Hematopoietic multipotent progenitor cell treated with erythropoietin and hydrocortisone succinate and interleukin-3 and kit ligand, for 6 days (in vitro differentiated cells): ENCODE results near the gene EI24.
"Not testable (repeated sequence)": the region's sequence is repeated elsewhere in the genome, so short reads cannot be mapped to it uniquely, and the experiment has no call there.

ENCODE experiments used
- DNase-seq: peaks from one replicate; pipeline ENCODE4 v3.0.0-alpha.2; 2015

EI24 gene

DNA sequence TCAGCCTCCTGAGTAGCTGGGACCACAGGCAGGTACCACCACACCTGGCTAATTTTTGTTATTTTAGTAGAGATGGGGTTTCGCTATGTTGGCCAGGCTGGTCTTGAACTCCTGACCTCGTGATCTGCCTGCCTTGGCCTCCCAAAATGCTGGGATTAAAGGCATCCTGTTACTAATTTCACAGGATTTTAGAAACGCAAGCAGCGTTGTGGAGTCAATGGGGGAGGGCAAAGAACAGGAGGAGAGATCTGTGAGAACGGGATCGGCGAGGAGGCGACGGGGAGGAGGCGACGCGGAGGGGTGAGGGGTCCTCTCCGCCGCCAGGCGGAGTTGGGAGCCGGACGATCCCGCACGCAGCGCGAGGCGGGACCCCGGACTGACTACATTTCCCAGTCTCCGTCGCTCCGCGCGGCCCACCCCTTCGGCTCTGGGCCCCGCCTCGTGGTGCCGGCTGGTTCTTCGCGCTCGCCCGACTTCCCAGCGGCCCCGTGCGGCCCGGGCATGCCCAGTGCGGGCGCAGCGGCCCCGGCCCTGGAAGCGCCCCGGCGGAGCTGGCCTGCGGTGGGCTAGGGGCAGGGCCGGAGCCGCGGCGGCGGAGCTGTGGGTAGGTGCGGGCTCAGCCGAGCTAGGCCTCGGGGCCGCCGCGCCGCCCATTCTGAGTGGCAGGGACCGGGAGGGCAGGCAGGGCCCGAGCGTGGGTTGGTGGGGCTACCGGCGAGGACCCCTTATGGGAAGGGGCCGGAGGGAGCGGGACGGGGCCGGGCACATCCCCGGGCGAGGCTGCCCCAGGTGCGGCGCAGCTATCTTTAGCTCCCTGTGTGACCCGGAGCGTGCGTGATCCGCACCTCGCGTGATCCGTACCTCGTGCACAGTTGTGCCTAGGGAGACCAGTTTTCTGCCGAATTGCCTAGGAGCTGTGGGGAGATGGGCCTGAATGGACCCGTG is at the start of gene EI24:
Gene EI24, plus strand, starts transcription at position 508 of the 945 bp plus-strand sequence. CDS start 3,051 bp downstream, outside the sequence.
- peak; percentile 96 for DNase-seq

DNA sequence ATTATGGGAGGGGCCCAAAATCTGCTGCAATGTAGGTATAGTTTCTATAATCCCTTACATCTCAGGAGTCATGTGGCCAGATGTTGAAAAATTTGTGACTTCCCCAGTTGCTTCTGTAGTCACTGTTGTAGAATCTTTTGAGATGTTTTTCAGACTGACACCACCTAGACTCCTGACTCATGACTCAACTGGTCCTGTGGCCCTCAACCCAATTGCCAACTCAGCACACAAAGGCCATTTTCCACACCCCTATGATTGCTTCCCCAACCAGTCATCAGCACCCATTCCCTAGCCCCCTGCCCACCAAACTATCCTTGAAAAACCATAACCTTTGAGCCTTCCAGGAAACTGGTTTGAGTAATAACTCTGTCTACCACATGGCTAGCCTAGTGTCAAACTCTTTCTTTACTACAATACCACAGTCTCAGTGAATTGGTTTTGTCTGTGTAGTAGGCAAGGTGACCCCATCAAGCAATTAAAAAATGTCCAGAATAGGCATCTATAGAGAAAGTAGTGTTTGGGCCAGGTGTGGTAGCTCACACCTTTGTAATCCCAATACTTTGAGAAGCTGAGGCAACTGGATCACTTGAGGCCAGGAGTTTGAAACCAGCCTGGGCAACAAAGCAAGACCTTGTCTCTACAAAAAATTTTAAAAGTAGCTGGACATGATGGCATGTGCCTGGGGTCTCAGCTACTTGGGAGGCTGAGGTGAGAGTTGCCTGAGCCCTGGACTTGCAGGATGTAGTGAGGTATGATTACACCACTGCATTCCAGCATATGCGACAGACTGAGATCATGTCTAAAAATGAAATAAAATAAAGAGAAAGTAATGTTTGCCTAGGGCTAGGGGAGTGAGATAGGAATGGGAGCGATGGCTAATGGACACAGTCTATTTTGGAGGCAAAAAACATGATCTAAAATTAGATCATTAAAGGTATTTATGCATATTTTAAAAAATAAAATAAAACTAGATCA is 49.1 kb upstream of the EI24 start:
- DNase-seq: no peak

- peak; percentile 5 for DNase-seq
These were observed 44.0 kb upstream of the EI24 start for GRCh38 chr11:125525303-125525702.

GRCh38 chr11:125532668-125533067 is 36.6 kb upstream of the EI24 start:
- peak; percentile 63 for DNase-seq

DNA sequence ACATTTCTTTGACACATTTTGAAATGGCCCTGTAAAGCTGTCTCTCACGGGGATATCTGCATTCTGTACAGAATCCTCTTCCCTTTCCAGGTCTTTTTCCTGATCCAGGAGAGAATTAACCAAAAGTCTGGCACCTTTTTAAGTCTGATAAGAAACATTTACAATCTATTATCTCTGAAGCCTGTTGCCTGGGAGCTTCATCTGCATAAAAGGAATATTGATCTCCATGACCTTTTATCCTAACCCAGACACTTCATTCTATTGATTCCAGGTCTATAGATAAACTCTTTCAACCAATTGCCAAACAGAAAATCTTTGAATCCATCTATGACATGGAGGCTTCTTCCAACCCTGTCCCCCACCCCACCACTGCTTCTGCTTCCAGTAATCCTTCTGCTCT is 33.7 kb upstream of the EI24 start:
- DNase-seq: no peak

DNA sequence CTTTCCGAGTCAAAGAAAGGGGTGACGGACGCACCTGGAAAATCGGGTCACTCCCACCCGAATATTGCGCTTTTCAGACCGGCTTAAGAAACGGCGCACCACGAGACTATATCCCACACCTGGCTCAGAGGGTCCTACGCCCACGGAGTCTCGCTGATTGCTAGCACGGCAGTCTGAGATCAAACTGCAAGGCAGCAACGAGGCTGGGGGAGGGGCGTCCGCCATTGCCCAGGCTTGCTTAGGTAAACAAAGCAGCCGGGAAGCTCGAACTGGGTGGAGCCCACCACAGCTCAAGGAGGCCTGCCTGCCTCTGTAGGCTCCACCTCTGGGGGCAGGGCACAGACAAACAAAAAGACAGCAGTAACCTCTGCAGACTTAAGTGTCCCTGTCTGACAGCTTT is 32.4 kb upstream of the EI24 start:
- DNase-seq: not testable (repeated sequence)

DNA sequence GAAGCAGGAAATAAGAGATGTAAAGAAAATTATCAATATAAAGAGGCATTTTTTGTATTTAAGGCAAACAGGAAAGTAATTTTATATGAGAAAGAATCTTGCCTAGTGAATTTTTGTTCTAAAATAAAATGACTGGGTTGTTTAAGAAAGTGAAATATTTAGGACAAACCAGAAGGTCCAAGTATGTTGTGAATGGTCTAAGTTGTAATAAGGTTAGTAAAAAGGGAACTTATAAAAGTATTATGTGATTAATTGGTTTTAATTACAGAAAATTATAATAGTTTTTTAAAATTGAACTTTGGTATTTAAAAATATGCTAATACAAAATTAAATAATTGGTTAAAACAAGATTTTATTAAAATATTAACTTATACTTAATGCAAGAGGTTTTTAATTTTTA is 26.6 kb upstream of the EI24 start:
- no peak for DNase-seq

DNA sequence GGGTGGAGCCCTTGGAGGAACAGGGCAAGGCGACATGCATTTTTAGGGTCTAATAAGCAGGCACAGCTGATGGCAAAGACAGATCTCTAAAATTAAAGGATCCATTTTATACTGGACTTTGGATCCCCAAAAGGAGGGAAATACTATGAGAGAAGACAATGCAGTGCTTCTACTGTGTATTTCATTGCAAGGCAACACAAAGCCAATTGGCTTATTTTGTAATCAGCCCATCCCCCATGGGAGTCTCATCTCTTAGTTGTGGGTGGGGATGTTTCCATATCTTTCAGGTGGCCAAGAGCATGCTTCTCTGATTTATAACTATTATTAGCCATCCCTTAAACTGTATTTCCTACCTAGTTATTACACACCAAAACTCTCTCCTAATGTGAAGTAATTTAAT is 18.5 kb upstream of the EI24 start:
- no peak for DNase-seq

- DNase-seq: no peak
These were observed 17.4 kb upstream of the EI24 start for GRCh38 chr11:125551835-125552342.

GRCh38 chr11:125552927-125553326 is 16.4 kb upstream of the EI24 start:
- DNase-seq: no peak

DNA sequence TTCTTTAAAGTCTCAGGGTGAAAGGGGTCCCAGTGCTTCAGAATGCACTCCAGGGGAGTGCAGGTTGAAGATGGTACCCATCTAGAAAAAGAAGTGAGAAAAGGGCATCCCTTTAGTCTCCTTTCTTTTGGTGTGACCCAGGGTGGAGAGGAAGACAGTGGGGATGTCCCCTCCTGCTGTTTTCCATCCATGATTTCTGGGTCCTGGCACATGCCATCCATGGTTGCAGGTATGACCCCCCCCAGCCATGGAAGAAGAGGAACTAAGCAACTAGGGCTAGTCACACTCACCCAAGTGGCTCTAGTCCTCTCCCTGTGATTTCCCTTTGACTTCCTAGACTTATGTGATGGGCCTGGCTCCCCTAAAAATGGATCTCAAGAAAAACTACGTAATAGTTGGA is 15.9 kb upstream of the EI24 start:
- no peak for DNase-seq

- no peak for DNase-seq
These were observed 15.2 kb upstream of the EI24 start for GRCh38 chr11:125554038-125554437.

DNA sequence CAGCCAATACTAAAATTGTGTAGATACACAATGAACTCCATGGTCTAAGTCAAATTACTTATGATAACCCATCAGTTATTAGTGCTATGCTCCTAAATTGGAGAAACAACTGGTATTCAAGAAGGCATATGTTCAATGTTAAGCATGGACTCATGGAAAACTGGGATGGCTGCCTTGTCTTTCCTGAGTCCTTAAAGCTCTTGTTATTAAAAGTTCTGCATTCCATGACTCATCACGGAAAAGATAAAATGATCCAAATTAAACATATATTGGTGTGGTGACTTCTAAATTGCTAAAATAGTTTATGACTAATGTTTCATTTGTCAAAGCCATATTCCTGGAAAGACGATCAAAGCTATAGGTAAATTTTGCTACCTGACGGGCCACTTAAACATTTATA is 9.4 kb upstream of the EI24 start:
- no peak for DNase-seq

- no peak for DNase-seq
These were observed 7.4 kb upstream of the EI24 start for GRCh38 chr11:125561924-125562323.

GRCh38 chr11:125562430-125562829 is 6.8 kb upstream of the EI24 start:
- no peak for DNase-seq

- DNase-seq: no peak
These were observed 4.9 kb upstream of the EI24 start for GRCh38 chr11:125564357-125564756.

- DNase-seq: no peak
These were observed 3.0 kb upstream of the EI24 start for GRCh38 chr11:125566235-125566634.

DNA sequence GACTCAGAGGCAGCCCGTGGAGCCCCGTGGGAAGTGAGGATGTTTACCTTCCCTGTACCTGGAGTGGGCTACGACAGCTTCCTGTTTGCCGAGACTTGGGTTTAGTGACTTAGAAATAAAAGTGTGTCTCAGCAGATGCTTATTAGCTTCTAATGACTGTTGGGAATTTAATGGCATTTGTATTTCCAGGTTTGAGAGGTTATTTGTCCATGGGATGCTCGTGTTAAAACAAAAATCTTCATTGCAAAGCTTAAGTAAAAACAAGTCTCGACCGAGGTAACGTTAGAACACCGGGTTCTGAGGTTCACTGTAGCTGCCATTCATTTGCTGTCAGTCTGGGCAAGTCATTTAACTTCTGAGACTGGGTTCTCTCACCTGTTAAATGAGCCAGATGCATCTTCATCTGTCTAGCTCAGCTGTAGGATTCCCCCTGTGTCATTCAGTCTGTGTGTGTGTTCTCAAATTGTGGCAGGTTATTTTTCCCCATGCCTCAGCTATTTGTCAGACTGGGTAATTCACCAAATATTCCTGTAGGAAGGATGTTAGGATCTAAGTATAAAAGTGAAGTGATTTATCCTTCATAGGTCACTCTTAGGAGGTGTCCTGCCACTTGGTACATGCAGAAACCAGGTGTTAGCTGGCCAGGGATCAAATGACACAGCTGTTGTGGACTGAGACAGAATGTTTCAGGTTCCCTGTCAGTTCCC is 791 bp downstream of the EI24 start:
- DNase-seq: peak; percentile 45

GRCh38 chr11:125570952-125571351 is 1.7 kb downstream of the EI24 start:
- no peak for DNase-seq

DNA sequence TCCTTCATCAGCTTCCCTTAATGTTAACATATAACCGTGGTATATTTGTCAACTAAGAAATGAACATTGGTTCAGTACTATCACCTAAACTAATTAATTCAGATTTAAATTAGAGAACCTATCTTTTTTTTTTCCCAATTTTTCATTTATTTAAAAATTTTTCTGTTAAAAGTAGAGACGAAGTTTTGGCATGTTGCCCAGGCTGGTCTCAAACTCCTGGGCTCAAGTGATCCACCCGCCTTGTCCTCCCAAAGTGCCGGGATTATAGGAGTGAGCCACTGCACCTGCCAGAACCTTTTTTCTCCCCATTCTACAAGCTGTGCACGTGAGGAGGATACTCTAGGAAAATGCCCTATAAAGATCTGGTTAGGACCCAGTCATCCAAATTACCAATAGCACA is 3.6 kb downstream of the EI24 start:
- DNase-seq: no peak

- not testable (repeated sequence) for DNase-seq
These were observed 7.9 kb downstream of the EI24 start for GRCh38 chr11:125577181-125577580.

DNA sequence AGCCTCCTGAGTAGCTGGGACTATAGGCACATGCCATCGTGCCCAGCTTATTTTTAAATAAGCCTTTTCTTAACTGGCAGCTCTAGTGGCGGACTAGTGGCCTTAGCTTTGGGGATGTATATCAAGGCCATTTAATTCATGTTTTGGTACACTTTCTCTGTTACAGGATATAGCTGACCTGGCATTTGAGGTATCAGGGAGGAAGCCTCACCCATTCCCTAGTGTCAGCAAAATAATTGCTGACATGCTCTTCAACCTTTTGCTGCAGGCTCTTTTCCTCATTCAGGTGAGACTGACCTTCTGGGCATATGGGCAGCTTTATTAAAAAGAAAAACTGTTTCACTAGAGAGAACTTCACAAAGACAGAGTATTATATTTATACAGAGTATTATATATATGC is 9.5 kb downstream of the EI24 start:
- no peak for DNase-seq

DNA sequence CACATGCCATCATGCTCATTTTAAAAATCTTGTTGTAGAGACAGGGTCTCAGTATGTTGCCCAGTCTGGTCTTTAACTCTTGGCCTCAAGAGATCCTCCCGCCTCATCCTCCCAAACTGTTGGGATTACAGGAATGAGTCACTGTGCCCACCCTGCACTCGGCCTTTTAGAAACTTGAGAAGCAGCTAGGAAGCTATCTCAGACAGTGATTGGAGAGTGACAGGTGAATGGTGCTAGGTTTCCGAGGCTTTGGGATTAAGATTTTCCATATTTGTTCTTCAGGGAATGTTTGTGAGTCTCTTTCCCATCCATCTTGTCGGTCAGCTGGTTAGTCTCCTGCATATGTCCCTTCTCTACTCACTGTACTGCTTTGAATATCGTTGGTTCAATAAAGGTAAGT is 10.5 kb downstream of the EI24 start:
- DNase-seq: no peak
